Measurements from ENCODE around the gene THAP11. TPM values are rescaled to one million over a fixed set of nuclear protein-coding genes. Genes with fewer than 3 reads are reported as not detected.

THAP11 gene
- total and polyA plus RNA-seq, 2 of the 13 experiments (the other 11 are each of a cell fraction or from before 2014, with no cell fraction given) = 44.2 to 53.4 TPM

GRCh38 chr16:67865318-67865717 lies 23.2 kb downstream of the THAP11 start (continued):
- TF ChIP-seq GPBP1L1 (CRISPR knock-in tag; IDR thresholded peaks at IDR 0.05) = no peak
- no peak for TF ChIP-seq IRX3 (CRISPR knock-in tag; IDR thresholded peaks at IDR 0.05; ENCODE audit: borderline replicate concordance, low read depth)
- no peak for TF ChIP-seq NR2F1 (CRISPR knock-in tag; IDR thresholded peaks at IDR 0.05)
- TF ChIP-seq ZNF841 (CRISPR knock-in tag; IDR thresholded peaks at IDR 0.05; ENCODE audit: borderline replicate concordance) = no peak
- TF ChIP-seq, protein P1, sequence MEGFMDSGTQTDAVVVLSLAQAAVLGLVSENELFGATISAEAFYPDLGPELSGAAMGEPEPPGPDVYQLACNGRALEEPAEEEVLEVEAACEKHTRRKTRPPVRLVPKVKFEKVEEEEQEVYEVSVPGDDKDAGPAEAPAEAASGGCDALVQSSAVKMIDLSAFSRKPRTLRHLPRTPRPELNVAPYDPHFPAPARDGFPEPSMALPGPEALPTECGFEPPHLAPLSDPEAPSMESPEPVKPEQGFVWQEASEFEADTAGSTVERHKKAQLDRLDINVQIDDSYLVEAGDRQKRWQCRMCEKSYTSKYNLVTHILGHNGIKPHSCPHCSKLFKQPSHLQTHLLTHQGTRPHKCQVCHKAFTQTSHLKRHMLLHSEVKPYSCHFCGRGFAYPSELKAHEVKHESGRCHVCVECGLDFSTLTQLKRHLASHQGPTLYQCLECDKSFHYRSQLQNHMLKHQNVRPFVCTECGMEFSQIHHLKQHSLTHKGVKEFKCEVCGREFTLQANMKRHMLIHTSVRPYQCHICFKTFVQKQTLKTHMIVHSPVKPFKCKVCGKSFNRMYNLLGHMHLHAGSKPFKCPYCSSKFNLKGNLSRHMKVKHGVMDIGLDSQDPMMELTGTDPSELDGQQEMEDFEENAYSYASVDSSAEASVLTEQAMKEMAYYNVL (CRISPR knock-in tag; IDR thresholded peaks at IDR 0.05; ENCODE audit: borderline replicate concordance) = no peak
- no peak for TF ChIP-seq PAX8 (CRISPR knock-in tag; IDR thresholded peaks at IDR 0.05; ENCODE audit: borderline replicate concordance)
- no peak for TF ChIP-seq MTF2 (CRISPR knock-in tag; IDR thresholded peaks at IDR 0.05; ENCODE audit: borderline replicate concordance)
- TF ChIP-seq, protein P2, sequence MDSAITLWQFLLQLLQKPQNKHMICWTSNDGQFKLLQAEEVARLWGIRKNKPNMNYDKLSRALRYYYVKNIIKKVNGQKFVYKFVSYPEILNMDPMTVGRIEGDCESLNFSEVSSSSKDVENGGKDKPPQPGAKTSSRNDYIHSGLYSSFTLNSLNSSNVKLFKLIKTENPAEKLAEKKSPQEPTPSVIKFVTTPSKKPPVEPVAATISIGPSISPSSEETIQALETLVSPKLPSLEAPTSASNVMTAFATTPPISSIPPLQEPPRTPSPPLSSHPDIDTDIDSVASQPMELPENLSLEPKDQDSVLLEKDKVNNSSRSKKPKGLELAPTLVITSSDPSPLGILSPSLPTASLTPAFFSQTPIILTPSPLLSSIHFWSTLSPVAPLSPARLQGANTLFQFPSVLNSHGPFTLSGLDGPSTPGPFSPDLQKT (CRISPR knock-in tag; IDR thresholded peaks at IDR 0.05; ENCODE audit: borderline replicate concordance) = no peak
- TF ChIP-seq, protein P3, sequence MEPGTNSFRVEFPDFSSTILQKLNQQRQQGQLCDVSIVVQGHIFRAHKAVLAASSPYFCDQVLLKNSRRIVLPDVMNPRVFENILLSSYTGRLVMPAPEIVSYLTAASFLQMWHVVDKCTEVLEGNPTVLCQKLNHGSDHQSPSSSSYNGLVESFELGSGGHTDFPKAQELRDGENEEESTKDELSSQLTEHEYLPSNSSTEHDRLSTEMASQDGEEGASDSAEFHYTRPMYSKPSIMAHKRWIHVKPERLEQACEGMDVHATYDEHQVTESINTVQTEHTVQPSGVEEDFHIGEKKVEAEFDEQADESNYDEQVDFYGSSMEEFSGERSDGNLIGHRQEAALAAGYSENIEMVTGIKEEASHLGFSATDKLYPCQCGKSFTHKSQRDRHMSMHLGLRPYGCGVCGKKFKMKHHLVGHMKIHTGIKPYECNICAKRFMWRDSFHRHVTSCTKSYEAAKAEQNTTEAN (CRISPR knock-in tag; conservative IDR thresholded peaks at IDR 0.05) = no peak
- no peak for TF ChIP-seq ZNF382 (CRISPR knock-in tag; IDR thresholded peaks at IDR 0.05; ENCODE audit: borderline replicate concordance)
- TF ChIP-seq SNAPC4 (CRISPR knock-in tag; IDR thresholded peaks at IDR 0.05) = no peak
- no peak for TF ChIP-seq MTA3 (CRISPR knock-in tag; IDR thresholded peaks at IDR 0.05)
- no peak for TF ChIP-seq EZH2 (conservative IDR thresholded peaks at IDR 0.05; ENCODE audit: low read depth, low read length)
- peak; percentile 91 for TF ChIP-seq STAG1 (CRISPR knock-in tag; IDR thresholded peaks at IDR 0.05)
- TF ChIP-seq ZNF317 (CRISPR knock-in tag; IDR thresholded peaks at IDR 0.05) = no peak
- no peak for TF ChIP-seq HNRNPH1 (optimal IDR thresholded peaks at IDR 0.05; ENCODE audit: low read depth, low read length)
- TF ChIP-seq MZF1 (CRISPR knock-in tag; IDR thresholded peaks at IDR 0.05; ENCODE audit: borderline replicate concordance) = no peak
- no peak for TF ChIP-seq ZNF768 (CRISPR knock-in tag; IDR thresholded peaks at IDR 0.05)
- no peak for TF ChIP-seq FLYWCH1 (CRISPR knock-in tag; IDR thresholded peaks at IDR 0.05)
- no peak for TF ChIP-seq ZKSCAN1 (IDR thresholded peaks at IDR 0.05; ENCODE audit: low read length)

All from HepG2 (cell line).